ENCODE results near the gene DHODH. TPM values are rescaled to one million over a fixed set of nuclear protein-coding genes. Genes with fewer than 3 reads are reported as not detected.

DHODH gene
- total RNA-seq, 4 donors from 2014 or later, result 0.75 to 4.8 (median 1.6) TPM; not detected in 1

GRCh38 chr16:72021043-72021442 is 12.5 kb downstream of the DHODH start:
- WGBS, 2 donors (ENCODE audit: low coverage in 1 of 2), result 87 to 100% methylated on average over 1 to 15 of the region's 15 CpGs
- Histone ChIP-seq H3K27ac (no peak overlapping the region), H3K27me3 (no peaks in the 10 kb centered on the region), H3K4me1 (no peaks in the 10 kb centered on the region), H3K36me3 (peaks cover 0 to 10% (median 7%) of the 10 kb centered on the region in 4 donors), H3K4me3 (no peak overlapping the region), H3K9me3 (no peaks in the 10 kb centered on the region)
- in situ Hi-C loops (cut with MboI; ENCODE audit: low pct_ligation_motif_present in 1 of 4, low pct_unique_long_range_greater_than_20kb in 1 of 4, low sequenced_read_pairs in 3 of 4), result no loop called here
- intact Hi-C loops (cut with DNase I; ENCODE audit: low total_unique reads), result no loop called here
- no peak for DNase-seq
- TF ChIP-seq POLR2AphosphoS5 (IDR thresholded peaks at IDR 0.05) (no peak), CTCF (IDR thresholded peaks at IDR 0.05) (no peak), POLR2A (IDR thresholded peaks at IDR 0.05) (no peak)

- Histone ChIP-seq H3K4me1 (no peaks in the 10 kb centered on the region), H3K4me3 (no peak overlapping the region), H3K27me3 (no peaks in the 10 kb centered on the region), H3K27ac (no peak overlapping the region), H3K9me3 (no peaks in the 10 kb centered on the region), H3K36me3 (peaks cover 0 to 10% (median 7%) of the 10 kb centered on the region in 4 donors)
- TF ChIP-seq POLR2A (IDR thresholded peaks at IDR 0.05), result no peak
- no peak for TF ChIP-seq EP300 (IDR thresholded peaks at IDR 0.05; ENCODE audit: low read depth)
- no peak for TF ChIP-seq CTCF (IDR thresholded peaks at IDR 0.05)
- no peak for TF ChIP-seq POLR2AphosphoS5 (IDR thresholded peaks at IDR 0.05)
- intact Hi-C loops (cut with DNase I; ENCODE audit: low total_unique reads), result no loop called here
- in situ Hi-C loops (cut with MboI; ENCODE audit: low pct_ligation_motif_present in 1 of 4, low pct_unique_long_range_greater_than_20kb in 1 of 4, low sequenced_read_pairs in 3 of 4), result no loop called here
- no peak for DNase-seq
- 93 to 100% methylated on average over 3 to 12 of the region's 13 CpGs for WGBS, 2 donors (ENCODE audit: low coverage in 1 of 2)
These were observed 13.6 kb downstream of the DHODH start for GRCh38 chr16:72022127-72022526.

GRCh38 chr16:72023962-72024361 is 15.4 kb downstream of the DHODH start:
- H3K27me3 ChIP-seq, result no peaks in the 10 kb centered on the region
- H3K4me1 ChIP-seq, result no peaks in the 10 kb centered on the region
- no peak for TF ChIP-seq POLR2A (IDR thresholded peaks at IDR 0.05)
- no peak for TF ChIP-seq EP300 (IDR thresholded peaks at IDR 0.05; ENCODE audit: low read depth)
- TF ChIP-seq CTCF (IDR thresholded peaks at IDR 0.05), result no peak
- TF ChIP-seq POLR2AphosphoS5 (IDR thresholded peaks at IDR 0.05), result no peak
- H3K9me3 ChIP-seq, result no peaks in the 10 kb centered on the region
- peaks cover 0 to 10% (median 7%) of the 10 kb centered on the region in 4 donors for H3K36me3 ChIP-seq
- in situ Hi-C loops (cut with MboI; ENCODE audit: low pct_ligation_motif_present in 1 of 4, low pct_unique_long_range_greater_than_20kb in 1 of 4, low sequenced_read_pairs in 3 of 4) (no loop called here), intact Hi-C loops (cut with DNase I; ENCODE audit: low total_unique reads) (no loop called here)
- H3K4me3 ChIP-seq, result no peak overlapping the region
- DNase-seq, result no peak
- 80 to 93% methylated on average over 3 to 10 of the region's 10 CpGs for WGBS, 2 donors (ENCODE audit: low coverage in 1 of 2)
- H3K27ac ChIP-seq, result no peak overlapping the region

GRCh38 chr16:72024862-72025382 is 16.4 kb downstream of the DHODH start:
- Histone ChIP-seq H3K36me3 (peaks cover 0 to 10% (median 7%) of the 10 kb centered on the region in 4 donors), H3K27ac (no peak overlapping the region), H3K4me1 (no peaks in the 10 kb centered on the region), H3K27me3 (no peaks in the 10 kb centered on the region), H3K4me3 (no peak overlapping the region), H3K9me3 (no peaks in the 10 kb centered on the region)
- TF ChIP-seq CTCF (IDR thresholded peaks at IDR 0.05) (no peak), POLR2AphosphoS5 (IDR thresholded peaks at IDR 0.05) (no peak), POLR2A (IDR thresholded peaks at IDR 0.05) (no peak), EP300 (IDR thresholded peaks at IDR 0.05; ENCODE audit: low read depth) (no peak)
- WGBS, 2 donors (ENCODE audit: low coverage in 1 of 2), result 67 to 70% methylated on average over 3 to 6 of the region's 6 CpGs
- in situ Hi-C loops (cut with MboI; ENCODE audit: low pct_ligation_motif_present in 1 of 4, low pct_unique_long_range_greater_than_20kb in 1 of 4, low sequenced_read_pairs in 3 of 4), result no loop called here
- no peak for DNase-seq
- intact Hi-C loops (cut with DNase I; ENCODE audit: low total_unique reads), result no loop called here

Data from transverse colon (tissue), 4 donors.